Measurements from ENCODE around the gene GRK6. TPM values are rescaled to one million over a fixed set of nuclear protein-coding genes. Genes with fewer than 3 reads are reported as not detected.
A peak's percentile ranks its signal among the peaks of the same experiment; 100 is the strongest.

The GRK6 gene
- total and polyA plus RNA-seq, 2 of the 4 experiments (the other 2 are of a cell fraction): 25.3 to 30.1 TPM

DNA sequence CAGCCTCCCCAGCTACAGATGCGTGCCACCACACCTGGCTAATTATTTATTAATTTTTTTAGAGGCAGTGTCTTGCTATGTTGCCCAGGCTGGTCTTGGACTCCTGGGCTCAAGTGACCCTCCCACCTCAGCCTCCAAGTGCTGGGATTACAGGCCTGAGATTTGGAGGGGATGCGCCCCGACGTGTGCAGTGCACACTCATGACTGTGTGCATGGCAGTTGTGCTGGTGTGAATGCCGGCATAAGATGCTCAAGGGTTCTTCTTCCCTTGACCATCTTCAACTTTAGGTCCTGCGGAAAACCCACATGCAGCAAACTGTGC lies 45.7 kb upstream of the GRK6 start:
- ChIA-PET CTCF (no interaction called here), POLR2A (ENCODE audit: unreplicated experiment) (no interaction called here)
- DNase-seq (no peak), ATAC-seq (ENCODE audit: low read depth) (no peak)
- Histone ChIP-seq H4K91ac (ENCODE audit: insufficient read depth, low read depth, low read length) (no peak overlapping the region), H4K8ac (ENCODE audit: low read depth in 2 of 2, low read length in 2 of 2) (no peak overlapping the region), H2BK120ac (ENCODE audit: low read depth, low read length) (no peak overlapping the region), H3K4me1 (ENCODE audit: control insufficient read depth, insufficient read depth, low read length) (peaks cover 9% of the 10 kb centered on the region; the same call in 1 of the 2 replicates), H2BK15ac (ENCODE audit: low read depth, low read length) (no peak overlapping the region), H4K20me1 (ENCODE audit: insufficient read depth, low read length) (no peaks in the 10 kb centered on the region), H4K5ac (ENCODE audit: low read depth, low read length) (no peak overlapping the region), H3K18ac (ENCODE audit: low read depth, low read length) (no peak overlapping the region), H3K14ac (replicated peaks; ENCODE audit: low read depth, low read length) (no peak overlapping the region), H2AK5ac (ENCODE audit: low read depth, low read length) (peak overlapping the region; percentile 27; the same call in 1 of the 2 replicates), H3K9me1 (ENCODE audit: insufficient read depth, low read length) (peaks cover 6% of the 10 kb centered on the region; the same call in 1 of the 2 replicates), H2AFZ (replicated peaks; ENCODE audit: low read length, poor library complexity) (no peak overlapping the region), H3K4me3 (ENCODE audit: insufficient read depth, low read depth, low read length) (no peak overlapping the region), H2BK20ac (ENCODE audit: low read depth, low read length) (no peak overlapping the region), H2AK9ac (replicated peaks; ENCODE audit: low read depth, low read length, poor library complexity) (no peak overlapping the region), H3K4ac (ENCODE audit: low read depth, low read length) (no peak overlapping the region), H3K27me3 (ENCODE audit: control insufficient read depth, insufficient read depth, low read length) (peaks cover 33% of the 10 kb centered on the region), H3K56ac (ENCODE audit: extremely low read depth, insufficient read depth, low read length) (no peak overlapping the region), H3K79me1 (ENCODE audit: low read depth in 1 of 2, low read length in 2 of 2) (no peaks in the 10 kb centered on the region), H3K36me3 (ENCODE audit: control insufficient read depth, insufficient read depth, low read length) (no peaks in the 10 kb centered on the region), H3K9me3 (ENCODE audit: control insufficient read depth, insufficient read depth, low read length) (no peaks in the 10 kb centered on the region), H3K9ac (ENCODE audit: low read depth, low read length) (no peak overlapping the region), H2BK5ac (ENCODE audit: low read depth, low read length, poor library complexity, severe bottlenecking) (no peak overlapping the region), H3K27ac (ENCODE audit: insufficient read depth, low read length) (no peak overlapping the region), H3K4me2 (ENCODE audit: low read depth, low read length) (no peak overlapping the region), H3K23ac (ENCODE audit: low read depth, low read length) (no peak overlapping the region)
- WGBS, 2 experiments (ENCODE audit: extremely low coverage in 2 of 2, insufficient read length in 1 of 2): 71% methylated on average over 1 of the region's 6 CpGs; no CpG with 5 or more reads in 1 of the 2 experiments
- BruUV-seq (replicated peaks): no TSS peak
- intact Hi-C loops (cut with micrococcal nuclease) (no loop called here), in situ Hi-C loops (cut with MboI; ENCODE audit: low sequenced_read_pairs) (no loop called here), dilution Hi-C loops (cut with HindIII; ENCODE audit: low sequenced_read_pairs, unreplicated experiment) (no loop called here)
- TF ChIP-seq, protein P1, sequence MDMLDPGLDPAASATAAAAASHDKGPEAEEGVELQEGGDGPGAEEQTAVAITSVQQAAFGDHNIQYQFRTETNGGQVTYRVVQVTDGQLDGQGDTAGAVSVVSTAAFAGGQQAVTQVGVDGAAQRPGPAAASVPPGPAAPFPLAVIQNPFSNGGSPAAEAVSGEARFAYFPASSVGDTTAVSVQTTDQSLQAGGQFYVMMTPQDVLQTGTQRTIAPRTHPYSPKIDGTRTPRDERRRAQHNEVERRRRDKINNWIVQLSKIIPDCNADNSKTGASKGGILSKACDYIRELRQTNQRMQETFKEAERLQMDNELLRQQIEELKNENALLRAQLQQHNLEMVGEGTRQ (IDR thresholded peaks at IDR 0.05; ENCODE audit: low read depth, low read length): no peak
- TF ChIP-seq MXI1 (IDR thresholded peaks at IDR 0.05; ENCODE audit: borderline replicate concordance, low read depth, low read length) (no peak), RCOR1 (IDR thresholded peaks at IDR 0.05; ENCODE audit: insufficient replicate concordance, low read length) (no peak), CEBPB (IDR thresholded peaks at IDR 0.05; ENCODE audit: low read depth, low read length) (no peak), NFE2L2 (IDR thresholded peaks at IDR 0.05; ENCODE audit: low read depth, low read length) (no peak), RAD21 (IDR thresholded peaks at IDR 0.05; ENCODE audit: low read length) (no peak), MAZ (IDR thresholded peaks at IDR 0.05; ENCODE audit: borderline replicate concordance, low read depth, low read length) (no peak), CHD1 (IDR thresholded peaks at IDR 0.05; ENCODE audit: low read depth, low read length) (no peak)
- TF ChIP-seq, protein P2, sequence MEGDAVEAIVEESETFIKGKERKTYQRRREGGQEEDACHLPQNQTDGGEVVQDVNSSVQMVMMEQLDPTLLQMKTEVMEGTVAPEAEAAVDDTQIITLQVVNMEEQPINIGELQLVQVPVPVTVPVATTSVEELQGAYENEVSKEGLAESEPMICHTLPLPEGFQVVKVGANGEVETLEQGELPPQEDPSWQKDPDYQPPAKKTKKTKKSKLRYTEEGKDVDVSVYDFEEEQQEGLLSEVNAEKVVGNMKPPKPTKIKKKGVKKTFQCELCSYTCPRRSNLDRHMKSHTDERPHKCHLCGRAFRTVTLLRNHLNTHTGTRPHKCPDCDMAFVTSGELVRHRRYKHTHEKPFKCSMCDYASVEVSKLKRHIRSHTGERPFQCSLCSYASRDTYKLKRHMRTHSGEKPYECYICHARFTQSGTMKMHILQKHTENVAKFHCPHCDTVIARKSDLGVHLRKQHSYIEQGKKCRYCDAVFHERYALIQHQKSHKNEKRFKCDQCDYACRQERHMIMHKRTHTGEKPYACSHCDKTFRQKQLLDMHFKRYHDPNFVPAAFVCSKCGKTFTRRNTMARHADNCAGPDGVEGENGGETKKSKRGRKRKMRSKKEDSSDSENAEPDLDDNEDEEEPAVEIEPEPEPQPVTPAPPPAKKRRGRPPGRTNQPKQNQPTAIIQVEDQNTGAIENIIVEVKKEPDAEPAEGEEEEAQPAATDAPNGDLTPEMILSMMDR (conservative IDR thresholded peaks at IDR 0.05; ENCODE audit: low read depth, low read length): no peak
- TF ChIP-seq, protein P3, sequence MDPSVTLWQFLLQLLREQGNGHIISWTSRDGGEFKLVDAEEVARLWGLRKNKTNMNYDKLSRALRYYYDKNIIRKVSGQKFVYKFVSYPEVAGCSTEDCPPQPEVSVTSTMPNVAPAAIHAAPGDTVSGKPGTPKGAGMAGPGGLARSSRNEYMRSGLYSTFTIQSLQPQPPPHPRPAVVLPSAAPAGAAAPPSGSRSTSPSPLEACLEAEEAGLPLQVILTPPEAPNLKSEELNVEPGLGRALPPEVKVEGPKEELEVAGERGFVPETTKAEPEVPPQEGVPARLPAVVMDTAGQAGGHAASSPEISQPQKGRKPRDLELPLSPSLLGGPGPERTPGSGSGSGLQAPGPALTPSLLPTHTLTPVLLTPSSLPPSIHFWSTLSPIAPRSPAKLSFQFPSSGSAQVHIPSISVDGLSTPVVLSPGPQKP (IDR thresholded peaks at IDR 0.05; ENCODE audit: borderline replicate concordance, low read depth, low read length): no peak
